ENCODE results near the gene SMURF2. TPM values are rescaled to one million over a fixed set of nuclear protein-coding genes. Genes with fewer than 3 reads are reported as not detected.

The SMURF2 gene
- total and polyA plus RNA-seq, 2 of the 4 experiments (the other 2 are of a cell fraction) = 131 to 774 TPM

GRCh38 chr17:64655704-64656103 is 6.4 kb downstream of the SMURF2 start:
- H2AFZ ChIP-seq (replicated peaks; ENCODE audit: low read length, poor library complexity) = no peak overlapping the region
- H3K27ac ChIP-seq (ENCODE audit: insufficient read depth, low read length) = no peak overlapping the region
- CTCF ChIA-PET = interaction anchor here (0.5 kb wide), 1 partner anchor 24 kb away, joined by 4 read pairs; no protein-coding TSS in a partner anchor
- WGBS, 2 experiments (ENCODE audit: extremely low coverage in 2 of 2, insufficient read length in 1 of 2) = no CpG with 5 or more reads among the region's 2 CpGs
- BruUV-seq (replicated peaks) = no TSS peak
- dilution Hi-C loops (cut with HindIII; ENCODE audit: low sequenced_read_pairs, unreplicated experiment) = no loop called here
- H3K79me1 ChIP-seq (ENCODE audit: low read depth in 1 of 2, low read length in 2 of 2) = no peaks in the 10 kb centered on the region; a peak in 1 of 4 replicates
- H3K23ac ChIP-seq (ENCODE audit: low read depth, low read length) = no peak overlapping the region
- no peak for DNase-seq
- H2AK9ac ChIP-seq (replicated peaks; ENCODE audit: low read depth, low read length, poor library complexity) = no peak overlapping the region
- in situ Hi-C loops (cut with MboI; ENCODE audit: low sequenced_read_pairs) = no loop called here
- ATAC-seq (ENCODE audit: low read depth) = no peak
- TF ChIP-seq MAFK (IDR thresholded peaks at IDR 0.05; ENCODE audit: low read depth, low read length) (no peak), RFX5 (IDR thresholded peaks at IDR 0.05; ENCODE audit: low read depth, low read length) (no peak)
- no peak overlapping the region for H3K14ac ChIP-seq (replicated peaks; ENCODE audit: low read depth, low read length)
- H2BK20ac ChIP-seq (ENCODE audit: low read depth, low read length) = no peak overlapping the region
- no peak overlapping the region for H3K4me2 ChIP-seq (ENCODE audit: low read depth, low read length)
- peaks cover 5% of the 10 kb centered on the region; the same call in 1 of the 2 replicates for H3K36me3 ChIP-seq (ENCODE audit: control insufficient read depth, insufficient read depth, low read length)
- H2BK15ac ChIP-seq (ENCODE audit: low read depth, low read length) = no peak overlapping the region
- H3K9me3 ChIP-seq (ENCODE audit: control insufficient read depth, insufficient read depth, low read length) = 0 out of 2 replicates have a peak, but pooled peaks cover 2% of the 10 kb centered on the region
- H2AK5ac ChIP-seq (ENCODE audit: low read depth, low read length) = no peak overlapping the region
- peaks cover 78% of the 10 kb centered on the region for H4K20me1 ChIP-seq (ENCODE audit: insufficient read depth, low read length)
- no peak overlapping the region for H3K4ac ChIP-seq (ENCODE audit: low read depth, low read length)
- no peaks in the 10 kb centered on the region for H3K27me3 ChIP-seq (ENCODE audit: control insufficient read depth, insufficient read depth, low read length)
- POLR2A ChIA-PET (ENCODE audit: unreplicated experiment) = no interaction called here
- H3K4me3 ChIP-seq (ENCODE audit: insufficient read depth, low read depth, low read length) = no peak overlapping the region
- no peak overlapping the region for H3K18ac ChIP-seq (ENCODE audit: low read depth, low read length)
- no peaks in the 10 kb centered on the region for H3K9me1 ChIP-seq (ENCODE audit: insufficient read depth, low read length)
- H3K9ac ChIP-seq (ENCODE audit: low read depth, low read length) = no peak overlapping the region
- intact Hi-C loops (cut with micrococcal nuclease) = no loop called here
- H3K4me1 ChIP-seq (ENCODE audit: control insufficient read depth, insufficient read depth, low read length) = peaks cover 7% of the 10 kb centered on the region
- H4K91ac ChIP-seq (ENCODE audit: insufficient read depth, low read depth, low read length) = no peak overlapping the region
- H4K8ac ChIP-seq (ENCODE audit: low read depth in 2 of 2, low read length in 2 of 2) = no peak overlapping the region
- no peak overlapping the region for H2BK120ac ChIP-seq (ENCODE audit: low read depth, low read length)
- peak overlapping the region; percentile 65 for H2BK5ac ChIP-seq (ENCODE audit: low read depth, low read length, poor library complexity, severe bottlenecking)
- no peak overlapping the region for H3K56ac ChIP-seq (ENCODE audit: extremely low read depth, insufficient read depth, low read length)
- no peak overlapping the region for H4K5ac ChIP-seq (ENCODE audit: low read depth, low read length)

Measured in IMR-90 (cell line).